ENCODE data around the gene LARGE1.

GRCh38 chr22:33650244-33650643 is 270.0 kb downstream of the LARGE1 start:
- no peak for TF ChIP-seq TAF1 (IDR thresholded peaks at IDR 0.05; ENCODE audit: low read depth)
- TF ChIP-seq USF1 (IDR thresholded peaks at IDR 0.05): no peak
- no peak for TF ChIP-seq FOXM1 (IDR thresholded peaks at IDR 0.05; ENCODE audit: borderline replicate concordance, low read depth)
- no peak for TF ChIP-seq CREB1 (IDR thresholded peaks at IDR 0.05; ENCODE audit: low read depth)
- no peak for TF ChIP-seq TCF12 (IDR thresholded peaks at IDR 0.05; ENCODE audit: low read depth)
- TF ChIP-seq YY1 (IDR thresholded peaks at IDR 0.05; ENCODE audit: low read depth): no peak
